Fibroblast of lung (primary cell): Measurements from ENCODE around the gene CSNK1E. TPM values are rescaled to one million over a fixed set of nuclear protein-coding genes. Genes with fewer than 3 reads are reported as not detected.
A peak's percentile ranks its signal among the peaks of the same experiment; 100 is the strongest.

Experiments
- DNase-seq, 2 donors: peaks; one replicate each; pipeline versions ENCODE4 v3.0.0 to v3.0.0-alpha.2; 2010; ENCODE audit warnings: low read depth in 2 of 2
- H2AFZ ChIP-seq: 2 replicates; pipeline ENCODE4 v1.5.1; 2012; ENCODE audit warnings: low read length, control low read depth, inconsistent platforms
- H3K27ac ChIP-seq: 2 replicates; pipeline ENCODE4 v1.5.1; 2011; ENCODE audit warnings: low read length, control low read depth; ENCODE audit not compliant: insufficient read depth
- H3K27me3 ChIP-seq: 2 replicates; pipeline ENCODE4 v1.5.1; 2011; ENCODE audit warnings: mild to moderate bottlenecking, low read length; ENCODE audit not compliant: control insufficient read depth, insufficient read depth
- H3K36me3 ChIP-seq: 2 replicates; pipeline ENCODE4 v1.5.1; 2011; ENCODE audit warnings: low read length; ENCODE audit not compliant: control insufficient read depth, insufficient read depth
- H3K4me1 ChIP-seq: 2 replicates; pipeline ENCODE4 v1.5.1; 2011; ENCODE audit warnings: low read length; ENCODE audit not compliant: control insufficient read depth, insufficient read depth; ENCODE audit errors: extremely low read depth
- H3K4me2 ChIP-seq: 2 replicates; pipeline ENCODE4 v1.5.1; 2011; ENCODE audit warnings: low read length, control low read depth; ENCODE audit not compliant: insufficient read depth; ENCODE audit errors: extremely low read depth
- H3K4me3 ChIP-seq, 4 experiments: fragments of 200-600 bp in 1 of 4; sonication (generic) in 1 of 4; replicated peaks in 1 of 4; 2 replicates each; pipeline ENCODE4 v1.5.1; 2011 to 2016; ENCODE audit warnings: low read length in 4 of 4, low read depth in 3 of 4, mild to moderate bottlenecking in 3 of 4, control low read depth in 2 of 4, inconsistent platforms in 1 of 4, mixed read lengths in 1 of 4; ENCODE audit not compliant: insufficient read depth in 1 of 4; ENCODE audit errors: control extremely low read depth in 1 of 4
- H3K79me2 ChIP-seq: 2 replicates; pipeline ENCODE4 v1.5.1; 2012; ENCODE audit warnings: mild to moderate bottlenecking, low read length, inconsistent platforms; ENCODE audit not compliant: control insufficient read depth, insufficient read depth
- H3K9ac ChIP-seq: 2 replicates; pipeline ENCODE4 v1.5.1; 2011; ENCODE audit warnings: mild to moderate bottlenecking, low read length, control low read depth; ENCODE audit not compliant: insufficient read depth
- H3K9me3 ChIP-seq: 2 replicates; pipeline ENCODE4 v1.5.1; 2012; ENCODE audit warnings: low read depth, low read length; ENCODE audit not compliant: control insufficient read depth, insufficient read depth
- H4K20me1 ChIP-seq: 2 replicates; pipeline ENCODE4 v1.5.1; 2011; ENCODE audit warnings: low read length; ENCODE audit not compliant: control insufficient read depth, insufficient read depth; ENCODE audit errors: extremely low read depth
- EZH2 ChIP-seq: IDR thresholded peaks from 2 replicates; pipeline ENCODE4 v1.5.1; 2012; ENCODE audit warnings: low read length, control low read depth, mild to moderate bottlenecking; ENCODE audit errors: missing control alignments
- polyA plus RNA-seq, 2 donors: library from polyadenylated mRNA; depleted of rRNA in 1 of 2; stranded (reverse) in 1 of 2; unstranded in 1 of 2; fragments of >200 nt; gene quantifications; 2 replicates each; pipeline ENCODE4 v1.2.1, GENCODE V29; 2011 to 2012; ENCODE audit warnings: missing spikeins in 1 of 2
- total RNA-seq: library from RNA; depleted of rRNA; stranded (reverse); fragments of >200 nt; gene quantifications from 2 replicates; pipeline ENCODE4 v1.2.1, GENCODE V29; 2014
- TF ChIP-seq, protein P1 (sequence below), 2 donors: IDR thresholded peaks in 1 of 2; conservative IDR thresholded peaks in 1 of 2; 1 replicate in 1 of 2; 2 replicates in 1 of 2; pipeline ENCODE4 v1.5.1; 2011 to 2012; ENCODE audit warnings: low read length in 2 of 2, control low read depth in 1 of 2, inconsistent platforms in 1 of 2, low read depth in 1 of 2, mild to moderate bottlenecking in 1 of 2

Gene CSNK1E
- total and polyA plus RNA-seq, 2 donors (not counting 1 experiment from before 2014, with no cell fraction given) = 99.3 to 121 TPM

GRCh38 chr22:38305471-38306448 lies 11.5 kb downstream of the CSNK1E start:
- peaks cover 94% of the 10 kb centered on the region for H3K79me2 ChIP-seq
- no peaks in the 10 kb centered on the region for H3K9me3 ChIP-seq
- DNase-seq = peak; percentile 57 to 68
- peak overlapping the region; percentile 15 for H3K4me2 ChIP-seq
- TF ChIP-seq EZH2 = no peak
- TF ChIP-seq, protein P1, sequence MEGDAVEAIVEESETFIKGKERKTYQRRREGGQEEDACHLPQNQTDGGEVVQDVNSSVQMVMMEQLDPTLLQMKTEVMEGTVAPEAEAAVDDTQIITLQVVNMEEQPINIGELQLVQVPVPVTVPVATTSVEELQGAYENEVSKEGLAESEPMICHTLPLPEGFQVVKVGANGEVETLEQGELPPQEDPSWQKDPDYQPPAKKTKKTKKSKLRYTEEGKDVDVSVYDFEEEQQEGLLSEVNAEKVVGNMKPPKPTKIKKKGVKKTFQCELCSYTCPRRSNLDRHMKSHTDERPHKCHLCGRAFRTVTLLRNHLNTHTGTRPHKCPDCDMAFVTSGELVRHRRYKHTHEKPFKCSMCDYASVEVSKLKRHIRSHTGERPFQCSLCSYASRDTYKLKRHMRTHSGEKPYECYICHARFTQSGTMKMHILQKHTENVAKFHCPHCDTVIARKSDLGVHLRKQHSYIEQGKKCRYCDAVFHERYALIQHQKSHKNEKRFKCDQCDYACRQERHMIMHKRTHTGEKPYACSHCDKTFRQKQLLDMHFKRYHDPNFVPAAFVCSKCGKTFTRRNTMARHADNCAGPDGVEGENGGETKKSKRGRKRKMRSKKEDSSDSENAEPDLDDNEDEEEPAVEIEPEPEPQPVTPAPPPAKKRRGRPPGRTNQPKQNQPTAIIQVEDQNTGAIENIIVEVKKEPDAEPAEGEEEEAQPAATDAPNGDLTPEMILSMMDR (conservative IDR thresholded peaks at IDR 0.05 in 1 of 2, IDR thresholded peaks at IDR 0.05 in 1 of 2; ENCODE audit: low read depth in 1 of 2, low read length in 2 of 2) = no peak
- H2AFZ ChIP-seq = no peak overlapping the region
- H3K9ac ChIP-seq = no peak overlapping the region
- peaks cover 41% of the 10 kb centered on the region for H3K4me1 ChIP-seq
- H3K4me3 ChIP-seq = no peak overlapping the region
- H3K27me3 ChIP-seq = no peaks in the 10 kb centered on the region
- peaks cover 27% of the 10 kb centered on the region for H3K36me3 ChIP-seq
- H4K20me1 ChIP-seq = peaks cover 7% of the 10 kb centered on the region
- peak overlapping the region; percentile 62 for H3K27ac ChIP-seq

GRCh38 chr22:38304526-38304925 lies 12.7 kb downstream of the CSNK1E start:
- DNase-seq = no peak
- Histone ChIP-seq H3K4me2 (no peak overlapping the region), H3K36me3 (peaks cover 37% of the 10 kb centered on the region), H3K9ac (no peak overlapping the region), H2AFZ (no peak overlapping the region), H3K9me3 (no peaks in the 10 kb centered on the region), H3K79me2 (peaks cover 88% of the 10 kb centered on the region), H3K4me3 (no peak overlapping the region), H3K4me1 (peaks cover 29% of the 10 kb centered on the region), H3K27ac (peak overlapping the region; percentile 36), H3K27me3 (no peaks in the 10 kb centered on the region), H4K20me1 (peaks cover 7% of the 10 kb centered on the region)
- TF ChIP-seq, protein P1 (conservative IDR thresholded peaks at IDR 0.05 in 1 of 2, IDR thresholded peaks at IDR 0.05 in 1 of 2; ENCODE audit: low read depth in 1 of 2, low read length in 2 of 2) = no peak
- no peak for TF ChIP-seq EZH2

DNA sequence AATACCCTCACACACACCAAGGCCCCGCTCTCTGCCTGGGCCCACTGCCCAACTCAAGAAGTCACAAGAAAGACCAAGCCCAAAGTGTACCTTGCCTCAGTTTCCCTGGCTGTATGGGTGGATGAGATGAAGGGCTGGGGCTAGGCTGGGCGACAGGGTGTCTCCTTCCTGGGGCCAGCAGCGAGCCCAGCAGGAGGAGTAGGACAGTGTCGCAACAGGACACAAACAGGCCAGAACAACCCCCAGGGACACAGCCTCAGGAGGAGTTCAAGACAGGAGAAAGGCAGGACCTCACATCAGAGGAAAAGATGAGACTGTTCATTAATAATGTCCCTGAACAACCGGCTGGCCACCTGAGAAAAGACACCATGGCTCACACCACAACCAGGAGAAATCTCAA lies 13.3 kb downstream of the CSNK1E start:
- H3K4me2 ChIP-seq = no peak overlapping the region
- no peaks in the 10 kb centered on the region for H3K9me3 ChIP-seq
- peak overlapping the region; percentile 36 for H3K27ac ChIP-seq
- H3K4me1 ChIP-seq = peaks cover 26% of the 10 kb centered on the region
- H4K20me1 ChIP-seq = peaks cover 7% of the 10 kb centered on the region
- no peak for DNase-seq
- no peak overlapping the region for H3K9ac ChIP-seq
- no peak overlapping the region for H2AFZ ChIP-seq
- H3K4me3 ChIP-seq = no peak overlapping the region
- TF ChIP-seq, protein P1 (conservative IDR thresholded peaks at IDR 0.05 in 1 of 2, IDR thresholded peaks at IDR 0.05 in 1 of 2; ENCODE audit: low read depth in 1 of 2, low read length in 2 of 2) = no peak
- no peak for TF ChIP-seq EZH2
- H3K36me3 ChIP-seq = peaks cover 40% of the 10 kb centered on the region
- H3K79me2 ChIP-seq = peaks cover 84% of the 10 kb centered on the region
- no peaks in the 10 kb centered on the region for H3K27me3 ChIP-seq
